ENCODE results near the gene ARHGEF28. TPM values are rescaled to one million over a fixed set of nuclear protein-coding genes. Genes with fewer than 3 reads are reported as not detected.

The ARHGEF28 gene
- total and polyA plus RNA-seq, 2 of the 13 experiments (the other 11 are each of a cell fraction or from before 2014, with no cell fraction given) = 17.4 to 34.1 TPM

DNA sequence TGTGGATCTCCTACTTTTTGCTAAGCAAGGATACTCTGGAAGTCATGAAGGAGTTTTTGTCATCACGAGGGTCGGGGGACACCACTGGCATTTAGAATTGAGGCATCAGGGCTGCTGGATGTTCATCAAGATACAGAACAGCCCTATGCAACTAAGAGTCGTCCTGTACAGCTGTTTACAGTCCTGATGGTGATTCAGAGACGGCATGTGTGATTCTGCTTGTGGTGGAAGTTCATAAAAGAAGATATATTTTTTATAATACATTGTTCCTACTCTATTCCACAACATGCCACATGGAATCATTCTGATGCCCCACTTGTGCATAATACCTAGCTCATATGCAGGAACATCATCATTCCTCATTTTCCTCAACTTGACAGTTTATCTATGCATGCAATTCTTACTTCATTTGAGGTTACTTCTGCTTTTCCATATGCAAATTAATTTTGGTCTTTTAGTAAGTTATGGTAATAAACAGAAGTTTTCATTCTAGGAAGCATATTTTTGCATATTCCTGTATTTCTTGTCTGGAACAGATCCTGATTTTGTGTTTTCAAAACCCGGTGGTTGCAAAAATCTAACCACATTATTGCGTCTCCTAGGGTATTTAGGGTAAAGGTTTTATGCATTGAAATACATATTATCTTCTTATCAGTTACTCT is 155.2 kb downstream of the ARHGEF28 start:
- Histone ChIP-seq H4K20me1 (ENCODE audit: insufficient read depth, low read length) (no peaks in the 10 kb centered on the region), H3K27me3 (ENCODE audit: control insufficient read depth in 1 of 2, insufficient read depth in 2 of 2, low read length in 2 of 2) (no peaks in the 10 kb centered on the region), H3K9ac (ENCODE audit: insufficient read depth, low read depth, low read length) (no peak overlapping the region), H3K9me3 (ENCODE audit: low read length) (no peaks in the 10 kb centered on the region), H3K4me2 (ENCODE audit: low read depth, low read length) (no peak overlapping the region), H3K79me2 (ENCODE audit: insufficient read depth, low read length) (no peaks in the 10 kb centered on the region), H3K27ac (ENCODE audit: extremely low read length, insufficient read depth, low read length) (no peak overlapping the region), H3K4me1 (ENCODE audit: insufficient read depth, low read length) (peaks cover 11% of the 10 kb centered on the region; the same call in 1 of the 2 replicates), H3K36me3 (replicated peaks in 1 of 2; ENCODE audit: control insufficient read depth in 1 of 2, insufficient read depth in 2 of 2, low read length in 2 of 2) (peaks cover 15 to 38% of the 10 kb centered on the region in 2 experiments; a peak in 4 of 5 replicates), H3K4me3 (replicated peaks in 1 of 3; ENCODE audit: insufficient read depth in 1 of 3, low read depth in 2 of 3, low read length in 3 of 3) (no peak overlapping the region), H2AFZ (ENCODE audit: low read length) (no peak overlapping the region)
- CTCF ChIA-PET (ENCODE audit: low intra/inter-chr PET ratio, low total read pairs) = no interaction called here
- DNase-seq (ENCODE audit: low spot score) = no peak
- no peak for ATAC-seq
- intact Hi-C loops (cut with micrococcal nuclease; ENCODE audit: unreplicated experiment) = no loop called here
- POLR2A ChIA-PET = no interaction called here
- no TSS peak for BruUV-seq (replicated peaks)
- whole genome bisulfite sequencing (ENCODE audit: low lambda C conversion rate) = 96% methylated on average over 6 of the region's 6 CpGs
- no peak for FAIRE-seq
- TF ChIP-seq NR3C1 (CRISPR knock-in tag; IDR thresholded peaks at IDR 0.05) (no peak), ZNF180 (CRISPR knock-in tag; IDR thresholded peaks at IDR 0.05; ENCODE audit: borderline replicate concordance, low read depth) (no peak)
- TF ChIP-seq, protein P1, sequence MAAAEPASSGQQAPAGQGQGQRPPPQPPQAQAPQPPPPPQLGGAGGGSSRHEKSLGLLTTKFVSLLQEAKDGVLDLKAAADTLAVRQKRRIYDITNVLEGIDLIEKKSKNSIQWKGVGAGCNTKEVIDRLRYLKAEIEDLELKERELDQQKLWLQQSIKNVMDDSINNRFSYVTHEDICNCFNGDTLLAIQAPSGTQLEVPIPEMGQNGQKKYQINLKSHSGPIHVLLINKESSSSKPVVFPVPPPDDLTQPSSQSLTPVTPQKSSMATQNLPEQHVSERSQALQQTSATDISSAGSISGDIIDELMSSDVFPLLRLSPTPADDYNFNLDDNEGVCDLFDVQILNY (CRISPR knock-in tag; conservative IDR thresholded peaks at IDR 0.05) = no peak
- in situ Hi-C loops (cut with HindIII; ENCODE audit: extremely low pct_ligation_motif_present, low pct_unique_long_range_greater_than_20kb) = no loop called here

DNA sequence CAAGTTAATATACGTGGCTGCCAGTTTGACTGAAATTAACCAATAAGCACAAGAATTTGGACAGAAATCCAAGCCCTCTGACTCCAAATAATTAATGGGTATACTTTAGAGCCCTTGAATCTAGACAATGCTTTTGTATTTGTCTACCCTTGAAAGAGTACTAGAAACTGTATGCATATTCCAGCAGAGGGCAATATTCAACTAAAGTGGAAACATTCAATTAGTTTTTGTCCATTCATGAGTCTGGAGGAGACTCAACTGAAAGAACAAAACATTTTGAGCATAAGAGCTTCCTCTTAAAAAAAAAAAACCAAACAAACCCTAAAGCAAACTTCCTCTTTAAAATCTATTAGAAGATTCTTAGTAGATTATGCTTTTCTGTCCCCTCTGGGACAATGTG is 157.8 kb downstream of the ARHGEF28 start:
- TF ChIP-seq, protein P2, sequence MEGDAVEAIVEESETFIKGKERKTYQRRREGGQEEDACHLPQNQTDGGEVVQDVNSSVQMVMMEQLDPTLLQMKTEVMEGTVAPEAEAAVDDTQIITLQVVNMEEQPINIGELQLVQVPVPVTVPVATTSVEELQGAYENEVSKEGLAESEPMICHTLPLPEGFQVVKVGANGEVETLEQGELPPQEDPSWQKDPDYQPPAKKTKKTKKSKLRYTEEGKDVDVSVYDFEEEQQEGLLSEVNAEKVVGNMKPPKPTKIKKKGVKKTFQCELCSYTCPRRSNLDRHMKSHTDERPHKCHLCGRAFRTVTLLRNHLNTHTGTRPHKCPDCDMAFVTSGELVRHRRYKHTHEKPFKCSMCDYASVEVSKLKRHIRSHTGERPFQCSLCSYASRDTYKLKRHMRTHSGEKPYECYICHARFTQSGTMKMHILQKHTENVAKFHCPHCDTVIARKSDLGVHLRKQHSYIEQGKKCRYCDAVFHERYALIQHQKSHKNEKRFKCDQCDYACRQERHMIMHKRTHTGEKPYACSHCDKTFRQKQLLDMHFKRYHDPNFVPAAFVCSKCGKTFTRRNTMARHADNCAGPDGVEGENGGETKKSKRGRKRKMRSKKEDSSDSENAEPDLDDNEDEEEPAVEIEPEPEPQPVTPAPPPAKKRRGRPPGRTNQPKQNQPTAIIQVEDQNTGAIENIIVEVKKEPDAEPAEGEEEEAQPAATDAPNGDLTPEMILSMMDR (CRISPR knock-in tag; IDR thresholded peaks at IDR 0.05) = peak; percentile 46
- TF ChIP-seq ZFYVE20 (CRISPR knock-in tag; IDR thresholded peaks at IDR 0.05; ENCODE audit: borderline replicate concordance, low read depth) (no peak), MIXL1 (CRISPR knock-in tag; IDR thresholded peaks at IDR 0.05) (0 out of 2 replicates have a peak, but pooled peaks have one; percentile 45), KAT2B (IDR thresholded peaks at IDR 0.05; ENCODE audit: borderline replicate concordance, low read depth, low read length) (no peak), ZFP37 (CRISPR knock-in tag; IDR thresholded peaks at IDR 0.05; ENCODE audit: borderline replicate concordance) (no peak), STAG1 (CRISPR knock-in tag; IDR thresholded peaks at IDR 0.05) (peak; percentile 42)
- FAIRE-seq (peak; percentile 68), ATAC-seq (peak; percentile 65), DNase-seq (ENCODE audit: low spot score) (peak; percentile 26)
- no TSS peak for BruUV-seq (replicated peaks)
- H3K36me3 ChIP-seq (replicated peaks in 1 of 2; ENCODE audit: control insufficient read depth in 1 of 2, insufficient read depth in 2 of 2, low read length in 2 of 2) = peaks cover 11 to 25% of the 10 kb centered on the region in 2 experiments; a peak in 3 of 5 replicates
- H3K9me3 ChIP-seq (ENCODE audit: low read length) = no peaks in the 10 kb centered on the region
- intact Hi-C loops (cut with micrococcal nuclease; ENCODE audit: unreplicated experiment) (no loop called here), in situ Hi-C loops (cut with HindIII; ENCODE audit: extremely low pct_ligation_motif_present, low pct_unique_long_range_greater_than_20kb) (no loop called here)
- H4K20me1 ChIP-seq (ENCODE audit: insufficient read depth, low read length) = no peaks in the 10 kb centered on the region
- no peak overlapping the region for H3K4me3 ChIP-seq (replicated peaks in 1 of 3; ENCODE audit: insufficient read depth in 1 of 3, low read depth in 2 of 3, low read length in 3 of 3)
- H2AFZ ChIP-seq (ENCODE audit: low read length) = no peak overlapping the region
- 100% methylated on average over 1 of the region's 1 CpG for WGBS (ENCODE audit: low lambda C conversion rate)
- H3K79me2 ChIP-seq (ENCODE audit: insufficient read depth, low read length) = no peaks in the 10 kb centered on the region
- no peak overlapping the region for H3K9ac ChIP-seq (ENCODE audit: insufficient read depth, low read depth, low read length)
- no peaks in the 10 kb centered on the region for H3K27me3 ChIP-seq (ENCODE audit: control insufficient read depth in 1 of 2, insufficient read depth in 2 of 2, low read length in 2 of 2)
- no peak overlapping the region for H3K27ac ChIP-seq (ENCODE audit: extremely low read length, insufficient read depth, low read length)
- peaks cover 11% of the 10 kb centered on the region; the same call in 1 of the 2 replicates for H3K4me1 ChIP-seq (ENCODE audit: insufficient read depth, low read length)
- H3K4me2 ChIP-seq (ENCODE audit: low read depth, low read length) = no peak overlapping the region
- ChIA-PET POLR2A (interaction anchor here (0.9 kb wide), 1 partner anchor 160 kb away, joined by 3 read pairs; no protein-coding TSS in a partner anchor), CTCF (ENCODE audit: low intra/inter-chr PET ratio, low total read pairs) (interaction anchor here (1.2 kb wide), 2 partner anchors 8 to 193 kb away, joined by 3 to 5 read pairs; no protein-coding TSS in a partner anchor)
